Measurements from ENCODE around the gene OR2T8. TPM values are rescaled to one million over a fixed set of nuclear protein-coding genes. Genes with fewer than 3 reads are reported as not detected.
A peak's percentile ranks its signal among the peaks of the same experiment; 100 is the strongest.
"Not testable (repeated sequence)": the region's sequence is repeated elsewhere in the genome, so short reads cannot be mapped to it uniquely, and the experiment has no call there.

The OR2T8 gene
- total RNA-seq, 1 donor: not detected

DNA sequence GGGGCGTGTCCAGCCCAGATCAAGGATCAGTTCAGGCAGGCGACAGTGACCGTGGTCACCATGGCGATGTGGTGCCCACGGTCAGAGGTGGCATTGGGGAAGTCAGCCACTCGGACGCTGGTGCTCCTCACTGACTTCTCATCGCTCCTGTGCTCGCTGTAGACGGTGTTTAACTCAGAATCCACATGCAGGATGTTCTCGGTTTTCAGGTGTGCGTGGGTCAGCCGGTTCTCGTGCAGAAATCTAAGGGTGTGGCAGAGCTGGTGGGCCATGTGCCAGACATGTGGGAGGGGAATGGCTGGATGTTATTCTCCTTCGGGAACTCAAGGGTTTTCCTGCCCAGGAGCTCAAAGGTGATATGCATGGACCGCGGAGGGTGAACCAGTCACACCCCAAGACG is 16.4 kb downstream of the OR2T8 start:
- no peaks in the 10 kb centered on the region for H3K79me2 ChIP-seq (ENCODE audit: insufficient read depth, low read length)
- H3K4me1 ChIP-seq (ENCODE audit: insufficient read depth, low read length): no peaks in the 10 kb centered on the region
- TF ChIP-seq, protein P1, sequence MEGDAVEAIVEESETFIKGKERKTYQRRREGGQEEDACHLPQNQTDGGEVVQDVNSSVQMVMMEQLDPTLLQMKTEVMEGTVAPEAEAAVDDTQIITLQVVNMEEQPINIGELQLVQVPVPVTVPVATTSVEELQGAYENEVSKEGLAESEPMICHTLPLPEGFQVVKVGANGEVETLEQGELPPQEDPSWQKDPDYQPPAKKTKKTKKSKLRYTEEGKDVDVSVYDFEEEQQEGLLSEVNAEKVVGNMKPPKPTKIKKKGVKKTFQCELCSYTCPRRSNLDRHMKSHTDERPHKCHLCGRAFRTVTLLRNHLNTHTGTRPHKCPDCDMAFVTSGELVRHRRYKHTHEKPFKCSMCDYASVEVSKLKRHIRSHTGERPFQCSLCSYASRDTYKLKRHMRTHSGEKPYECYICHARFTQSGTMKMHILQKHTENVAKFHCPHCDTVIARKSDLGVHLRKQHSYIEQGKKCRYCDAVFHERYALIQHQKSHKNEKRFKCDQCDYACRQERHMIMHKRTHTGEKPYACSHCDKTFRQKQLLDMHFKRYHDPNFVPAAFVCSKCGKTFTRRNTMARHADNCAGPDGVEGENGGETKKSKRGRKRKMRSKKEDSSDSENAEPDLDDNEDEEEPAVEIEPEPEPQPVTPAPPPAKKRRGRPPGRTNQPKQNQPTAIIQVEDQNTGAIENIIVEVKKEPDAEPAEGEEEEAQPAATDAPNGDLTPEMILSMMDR (IDR thresholded peaks at IDR 0.05; ENCODE audit: extremely low read depth, low read depth, low read length): no peak
- H3K4me3 ChIP-seq (ENCODE audit: insufficient read depth, low read length): no peak overlapping the region
- H2AFZ ChIP-seq (ENCODE audit: low read length): no peak overlapping the region
- H3K36me3 ChIP-seq (ENCODE audit: insufficient read depth, low read length): no peaks in the 10 kb centered on the region
- no peaks in the 10 kb centered on the region for H3K9me3 ChIP-seq (ENCODE audit: low read depth, low read length)
- H3K27ac ChIP-seq (ENCODE audit: low read depth, low read length): no peak overlapping the region
- no peaks in the 10 kb centered on the region for H4K20me1 ChIP-seq (ENCODE audit: insufficient read depth, low read length)
- no peak overlapping the region for H3K4me2 ChIP-seq (ENCODE audit: insufficient read depth, low read length)
- DNase-seq (ENCODE audit: insufficient read length, low spot score, missing footprints): no peak
- no peaks in the 10 kb centered on the region for H3K27me3 ChIP-seq (ENCODE audit: insufficient read depth, low read length)

GRCh38 chr1:247936965-247937734 is 17.1 kb downstream of the OR2T8 start:
- H3K36me3 ChIP-seq (ENCODE audit: insufficient read depth, low read length); H3K4me2 ChIP-seq (ENCODE audit: insufficient read depth, low read length); H3K79me2 ChIP-seq (ENCODE audit: insufficient read depth, low read length); H3K9me3 ChIP-seq (ENCODE audit: low read depth, low read length); H3K27ac ChIP-seq (ENCODE audit: low read depth, low read length); H3K27me3 ChIP-seq (ENCODE audit: insufficient read depth, low read length); H2AFZ ChIP-seq (ENCODE audit: low read length); H3K4me1 ChIP-seq (ENCODE audit: insufficient read depth, low read length); H3K4me3 ChIP-seq (ENCODE audit: insufficient read depth, low read length); H4K20me1 ChIP-seq (ENCODE audit: insufficient read depth, low read length); DNase-seq (ENCODE audit: insufficient read length, low spot score, missing footprints): not testable (repeated sequence)
- TF ChIP-seq, protein P1 (IDR thresholded peaks at IDR 0.05; ENCODE audit: extremely low read depth, low read depth, low read length): peak; percentile 16

GRCh38 chr1:247942624-247943023 is 22.6 kb downstream of the OR2T8 start:
- Histone ChIP-seq H3K27me3 (ENCODE audit: insufficient read depth, low read length) (no peaks in the 10 kb centered on the region), H3K9me3 (ENCODE audit: low read depth, low read length) (no peaks in the 10 kb centered on the region), H3K36me3 (ENCODE audit: insufficient read depth, low read length) (no peaks in the 10 kb centered on the region), H4K20me1 (ENCODE audit: insufficient read depth, low read length) (no peaks in the 10 kb centered on the region), H2AFZ (ENCODE audit: low read length) (no peak overlapping the region), H3K4me3 (ENCODE audit: insufficient read depth, low read length) (no peak overlapping the region), H3K4me1 (ENCODE audit: insufficient read depth, low read length) (no peaks in the 10 kb centered on the region), H3K79me2 (ENCODE audit: insufficient read depth, low read length) (no peaks in the 10 kb centered on the region), H3K4me2 (ENCODE audit: insufficient read depth, low read length) (no peak overlapping the region), H3K27ac (ENCODE audit: low read depth, low read length) (no peak overlapping the region)
- DNase-seq (ENCODE audit: insufficient read length, low spot score, missing footprints): no peak
- TF ChIP-seq, protein P1 (IDR thresholded peaks at IDR 0.05; ENCODE audit: extremely low read depth, low read depth, low read length): no peak

DNA sequence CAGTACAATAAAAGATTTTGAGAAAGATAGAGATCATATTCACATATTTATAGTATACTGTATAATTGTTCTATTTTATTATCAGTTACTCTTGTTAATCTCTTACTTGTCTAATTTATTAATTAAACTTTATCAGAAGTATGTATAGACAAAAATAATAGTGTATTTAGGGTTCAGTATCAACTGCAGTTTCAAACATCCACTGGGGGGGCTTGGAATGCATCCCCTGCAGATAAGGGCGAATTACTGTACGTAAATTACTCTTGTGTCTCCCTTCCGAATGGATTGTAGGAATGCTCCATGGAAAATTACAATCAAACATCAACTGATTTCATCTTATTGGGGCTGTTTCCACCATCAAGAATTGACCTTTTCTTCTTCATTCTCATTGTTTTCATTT is 28.5 kb downstream of the OR2T8 start, which contains the start of gene OR2L8:
OR2L8 (plus strand) TSS at position 301 of the 400 bp plus-strand sequence; CDS start at position 301, 0 bp downstream.
- Histone ChIP-seq H3K4me2 (ENCODE audit: insufficient read depth, low read length) (no peak within 1 kb of the TSS), H4K20me1 (ENCODE audit: insufficient read depth, low read length) (no peaks in the 10 kb centered on the region), H3K4me1 (ENCODE audit: insufficient read depth, low read length) (no peaks in the 10 kb centered on the region), H3K27me3 (ENCODE audit: insufficient read depth, low read length) (no peaks in the 10 kb centered on the region), H3K9me3 (ENCODE audit: low read depth, low read length) (peaks cover 3% of the 10 kb centered on the region), H3K4me3 (ENCODE audit: insufficient read depth, low read length) (no peak within 1 kb of the TSS), H2AFZ (ENCODE audit: low read length) (no peak within 1 kb of the TSS), H3K79me2 (ENCODE audit: insufficient read depth, low read length) (no peaks in the 10 kb centered on the region), H3K27ac (ENCODE audit: low read depth, low read length) (no peak within 1 kb of the TSS), H3K36me3 (ENCODE audit: insufficient read depth, low read length) (no peaks in the 10 kb centered on the region)
- TF ChIP-seq, protein P1 (IDR thresholded peaks at IDR 0.05; ENCODE audit: extremely low read depth, low read depth, low read length): no peak
- no peak for DNase-seq (ENCODE audit: insufficient read length, low spot score, missing footprints)

Measured in osteoblast (primary cell).